Sigmoid colon (tissue), 4 donors: ENCODE data around the gene CNTN1.

Experiments
- CTCF ChIP-seq, 4 experiments: fragments of 450-650 bp in 3 of 4; fragments of 200-600 bp in 1 of 4; IDR thresholded peaks; one replicate each; pipeline ENCODE4 v1.5.1; 2016 to 2019; ENCODE audit warnings: antibody characterized with exemption in 4 of 4, mild to moderate bottlenecking in 3 of 4, moderate library complexity in 2 of 4
- EP300 ChIP-seq, 4 donors: sonication (generic); formaldehyde crosslinking; IDR thresholded peaks; one replicate each; pipeline ENCODE4 v1.6.1; 2017; ENCODE audit warnings: antibody characterized with exemption in 4 of 4
- POLR2A ChIP-seq, 2 donors: fragments of 450-650 bp; IDR thresholded peaks; one replicate each; pipeline ENCODE4 v1.6.1; 2016; ENCODE audit warnings: antibody characterized with exemption in 2 of 2, mild to moderate bottlenecking in 2 of 2, moderate library complexity in 2 of 2
- POLR2AphosphoS5 ChIP-seq, 4 donors: sonication (generic); formaldehyde crosslinking; IDR thresholded peaks; one replicate each; pipeline ENCODE4 v1.6.1; 2017; ENCODE audit warnings: antibody characterized with exemption in 4 of 4

- TF ChIP-seq CTCF (IDR thresholded peaks at IDR 0.05), result no peak
- no peak for TF ChIP-seq POLR2A (IDR thresholded peaks at IDR 0.05)
- TF ChIP-seq EP300 (IDR thresholded peaks at IDR 0.05), result no peak
- TF ChIP-seq POLR2AphosphoS5 (IDR thresholded peaks at IDR 0.05), result no peak
Measured at GRCh38 chr12:40917561-40917960, 225.3 kb downstream of the CNTN1 start.
